GM21528 (cell line): ENCODE data around the gene RETREG1.
"Not testable (repeated sequence)": the region's sequence is repeated elsewhere in the genome, so short reads cannot be mapped to it uniquely, and the experiment has no call there.

Experiments used
- ATAC-seq: cut with Tn5 transposase; IDR thresholded peaks from one replicate; pipeline ENCODE4 v1.9.1; 2021; ENCODE audit warnings: mild to moderate bottlenecking, moderate library complexity; ENCODE audit not compliant: unreplicated experiment, low FRiP score

Gene RETREG1, protein sequence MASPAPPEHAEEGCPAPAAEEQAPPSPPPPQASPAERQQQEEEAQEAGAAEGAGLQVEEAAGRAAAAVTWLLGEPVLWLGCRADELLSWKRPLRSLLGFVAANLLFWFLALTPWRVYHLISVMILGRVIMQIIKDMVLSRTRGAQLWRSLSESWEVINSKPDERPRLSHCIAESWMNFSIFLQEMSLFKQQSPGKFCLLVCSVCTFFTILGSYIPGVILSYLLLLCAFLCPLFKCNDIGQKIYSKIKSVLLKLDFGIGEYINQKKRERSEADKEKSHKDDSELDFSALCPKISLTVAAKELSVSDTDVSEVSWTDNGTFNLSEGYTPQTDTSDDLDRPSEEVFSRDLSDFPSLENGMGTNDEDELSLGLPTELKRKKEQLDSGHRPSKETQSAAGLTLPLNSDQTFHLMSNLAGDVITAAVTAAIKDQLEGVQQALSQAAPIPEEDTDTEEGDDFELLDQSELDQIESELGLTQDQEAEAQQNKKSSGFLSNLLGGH

DNA sequence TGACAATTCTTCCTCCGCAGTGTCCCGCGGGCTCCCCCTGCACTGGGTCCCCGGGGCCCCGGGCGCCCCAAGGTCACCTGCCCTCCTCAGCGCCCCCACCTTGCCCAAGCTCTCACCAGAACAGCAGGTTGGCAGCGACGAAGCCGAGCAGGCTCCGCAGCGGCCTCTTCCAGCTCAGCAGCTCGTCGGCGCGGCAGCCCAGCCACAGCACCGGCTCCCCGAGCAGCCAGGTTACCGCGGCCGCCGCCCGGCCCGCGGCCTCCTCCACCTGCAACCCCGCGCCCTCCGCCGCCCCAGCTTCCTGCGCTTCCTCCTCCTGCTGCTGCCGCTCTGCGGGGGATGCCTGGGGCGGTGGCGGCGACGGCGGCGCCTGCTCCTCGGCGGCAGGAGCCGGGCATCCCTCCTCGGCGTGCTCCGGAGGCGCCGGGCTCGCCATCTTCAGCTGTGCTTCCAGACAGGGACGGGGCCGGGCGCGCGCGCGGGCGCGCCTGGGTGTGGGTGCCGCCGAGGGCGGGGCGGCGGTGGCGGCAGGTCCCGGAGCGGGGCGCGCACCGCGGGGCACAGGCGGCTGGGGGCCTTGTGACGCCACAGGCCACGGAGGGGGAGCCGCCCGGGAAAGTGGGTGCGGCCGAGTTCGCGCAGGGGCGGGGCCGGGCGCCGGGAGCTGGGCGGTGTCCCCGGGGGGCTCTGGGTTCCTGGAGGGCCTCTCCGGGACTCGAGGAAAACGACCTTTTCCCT, at the start of gene RETREG1:
Gene RETREG1, minus strand, starts transcription at position 462 of the 738 bp plus-strand sequence. Its CDS starts 26 bp downstream, at position 436.
- ATAC-seq, result peak; percentile 76

DNA sequence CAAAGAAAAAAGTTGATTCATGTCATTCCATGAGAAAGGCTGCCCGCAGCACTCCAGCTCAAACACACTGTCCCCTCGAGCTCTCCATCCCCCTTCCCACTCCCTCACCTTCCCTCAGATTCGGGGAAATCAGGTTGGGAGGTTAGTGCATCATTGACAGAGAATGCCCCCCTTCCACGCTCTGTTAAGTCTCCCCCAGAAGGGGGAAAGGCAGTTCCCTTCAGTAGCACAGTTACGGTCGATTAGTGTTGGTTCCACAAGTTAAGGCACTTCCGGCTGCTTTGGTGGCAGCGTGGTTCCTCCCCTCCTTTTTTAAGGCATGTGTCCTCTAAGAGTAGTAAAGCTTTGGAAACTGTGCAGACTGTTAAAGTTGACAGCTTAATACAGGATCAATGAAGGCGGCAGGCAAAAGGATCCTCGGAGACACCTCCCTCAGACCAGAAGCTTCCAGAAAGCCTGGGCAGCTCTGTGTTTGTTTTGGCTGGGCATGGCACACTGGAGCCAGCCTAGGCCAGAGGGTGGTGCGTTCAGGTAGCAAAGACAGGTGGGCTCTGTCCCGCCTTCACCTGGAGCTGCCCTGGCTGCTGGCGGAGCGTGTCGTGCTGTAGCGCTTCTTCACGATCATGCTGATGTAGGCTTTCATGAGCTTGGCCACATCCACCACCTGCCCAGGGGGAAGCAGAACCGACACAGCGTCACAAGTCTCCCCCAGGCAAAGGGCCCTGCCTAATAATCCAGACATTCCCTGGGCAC, 49.5 kb upstream of the RETREG1 start:
- no peak for ATAC-seq

DNA sequence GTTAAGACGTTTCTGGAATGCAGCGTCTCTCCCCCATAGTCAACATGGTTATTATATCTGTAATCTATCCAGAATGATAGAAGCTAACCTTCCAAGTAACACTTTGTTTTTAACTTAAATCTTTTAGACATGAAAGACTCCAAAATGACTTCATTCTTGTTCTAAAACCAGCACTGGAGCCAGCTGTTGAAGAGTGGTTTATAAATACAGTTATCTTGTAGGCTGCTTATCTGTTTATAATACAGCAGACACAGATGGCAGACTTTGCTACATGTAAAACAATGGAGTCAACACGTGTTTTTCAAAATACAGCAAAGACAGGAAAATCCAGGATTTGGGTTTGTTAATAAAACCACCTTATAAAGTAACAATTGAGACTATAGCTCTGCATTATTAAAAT, 48.8 kb upstream of the RETREG1 start:
- ATAC-seq, result no peak

DNA sequence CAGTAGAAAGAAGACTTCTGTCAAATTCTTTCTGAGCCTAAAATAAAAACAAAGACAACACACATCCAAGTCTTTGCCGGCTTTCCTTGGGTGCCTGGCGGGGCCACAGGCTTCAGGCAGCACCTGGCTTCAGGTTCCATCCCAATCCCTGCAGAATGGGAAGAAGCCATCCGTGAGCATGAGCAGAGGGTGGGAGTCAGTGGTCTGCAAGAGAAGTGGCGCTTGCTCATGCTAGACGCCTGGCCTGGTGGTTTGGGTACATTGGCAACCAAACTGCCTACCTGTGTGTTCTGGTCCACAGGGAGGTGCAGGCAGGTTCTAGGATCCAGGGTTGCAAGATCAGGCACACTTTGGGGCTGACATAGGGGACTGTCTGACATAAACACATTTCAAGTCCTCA, 47.6 kb upstream of the RETREG1 start:
- ATAC-seq, result no peak

DNA sequence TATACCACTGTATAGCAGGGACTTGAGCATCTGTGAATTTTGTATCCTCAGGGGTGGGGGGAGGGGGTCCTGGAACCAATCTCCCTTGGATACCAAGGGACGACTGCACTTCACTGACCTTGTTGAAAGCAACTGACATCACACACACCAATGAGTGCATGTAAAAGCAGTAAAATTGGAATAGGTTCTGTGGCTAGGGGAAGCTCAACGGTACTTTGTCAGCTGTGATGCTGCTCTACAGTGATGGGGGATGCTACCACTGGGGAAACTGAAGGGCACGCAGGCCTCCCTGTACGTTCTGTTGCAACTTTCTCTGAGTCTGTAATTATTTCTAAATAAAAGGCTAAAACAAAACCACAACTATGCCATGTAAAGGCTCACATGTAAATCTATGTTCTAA, 47.0 kb upstream of the RETREG1 start:
- ATAC-seq, result no peak

DNA sequence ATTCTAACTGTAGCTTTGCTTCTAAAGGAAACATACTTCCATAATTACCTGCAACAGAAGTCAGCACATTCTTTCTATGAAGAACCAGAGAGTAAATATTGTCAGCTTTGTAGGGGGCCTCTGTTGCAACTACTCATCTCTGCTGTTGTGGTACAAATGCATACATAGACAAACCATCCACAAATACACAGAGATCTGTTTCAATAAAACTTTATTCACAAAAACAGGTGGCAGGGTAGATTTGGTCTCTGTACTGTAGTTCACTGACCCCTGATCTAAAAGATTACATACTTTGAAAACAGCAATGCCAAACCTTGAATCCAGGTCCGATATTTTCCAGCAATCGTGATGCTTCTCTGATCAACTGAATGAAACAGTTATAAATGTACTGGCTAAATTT, 44.9 kb upstream of the RETREG1 start:
- no peak for ATAC-seq

DNA sequence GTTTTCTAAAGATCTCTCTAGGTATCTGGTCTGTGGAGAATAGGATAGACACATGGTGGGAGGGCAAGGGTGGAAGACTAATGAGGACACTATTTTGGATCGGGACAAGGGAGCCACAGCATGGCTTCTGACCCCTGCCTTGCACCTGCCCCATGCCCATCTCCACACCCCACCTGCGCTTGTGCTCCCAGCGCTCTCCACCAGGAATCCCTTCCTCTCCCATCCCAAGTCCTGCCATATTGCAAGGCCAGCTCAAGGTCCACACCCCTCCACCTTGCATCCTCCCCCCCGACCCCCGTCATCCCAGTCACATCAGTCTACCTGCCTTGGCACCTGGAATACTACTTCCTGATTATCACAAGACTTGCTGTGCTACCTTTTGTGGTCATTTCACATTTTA, 44.2 kb upstream of the RETREG1 start:
- no peak for ATAC-seq

DNA sequence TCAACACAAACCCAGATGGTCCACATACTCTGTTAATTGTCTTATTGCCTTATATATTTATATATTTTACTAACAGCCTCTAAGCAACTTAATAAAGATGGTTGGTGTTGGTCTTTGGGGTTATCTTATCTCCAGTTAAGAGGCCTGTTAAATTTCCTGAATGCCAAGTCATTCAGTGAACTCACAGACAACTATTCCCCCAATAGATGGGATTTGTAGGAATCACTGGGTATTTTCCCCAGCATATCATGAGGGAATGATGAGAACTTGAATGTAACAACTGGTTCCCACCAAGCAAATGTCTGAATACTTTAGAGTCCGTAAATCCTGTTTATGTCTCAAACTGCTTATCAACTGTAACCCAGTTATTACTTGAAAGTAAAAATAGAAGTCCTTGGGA, 42.7 kb upstream of the RETREG1 start:
- ATAC-seq, result no peak

DNA sequence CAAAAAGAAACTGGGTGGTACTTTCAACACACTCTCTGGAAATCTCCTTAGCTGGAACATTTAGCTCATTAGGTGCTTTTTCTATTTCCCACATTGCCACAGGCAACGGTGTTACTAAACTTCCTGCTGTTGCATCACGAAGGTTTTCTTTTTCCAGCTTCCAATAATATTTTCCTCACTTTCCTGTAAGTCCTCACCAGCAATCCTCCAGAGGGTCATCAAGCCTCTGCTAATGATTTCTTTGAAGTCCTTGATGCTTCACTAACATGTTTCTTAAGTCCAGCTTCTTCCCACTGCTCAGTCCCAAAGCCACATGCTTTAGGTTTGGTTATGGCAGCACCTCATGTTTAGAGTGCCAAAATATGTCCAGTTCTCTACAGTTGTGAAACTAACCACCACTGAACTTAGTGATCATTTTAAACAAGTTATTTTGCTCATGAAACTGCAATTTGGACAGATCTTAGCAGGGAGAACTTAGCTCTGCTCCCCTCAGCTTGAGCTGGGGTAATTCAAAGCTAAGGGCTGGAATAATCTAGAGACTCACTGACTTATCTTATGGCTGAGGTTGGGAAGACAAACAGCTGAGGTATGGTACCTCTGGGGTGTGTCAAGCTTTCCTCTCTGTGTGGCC, 39.9 kb upstream of the RETREG1 start:
- no peak for ATAC-seq

DNA sequence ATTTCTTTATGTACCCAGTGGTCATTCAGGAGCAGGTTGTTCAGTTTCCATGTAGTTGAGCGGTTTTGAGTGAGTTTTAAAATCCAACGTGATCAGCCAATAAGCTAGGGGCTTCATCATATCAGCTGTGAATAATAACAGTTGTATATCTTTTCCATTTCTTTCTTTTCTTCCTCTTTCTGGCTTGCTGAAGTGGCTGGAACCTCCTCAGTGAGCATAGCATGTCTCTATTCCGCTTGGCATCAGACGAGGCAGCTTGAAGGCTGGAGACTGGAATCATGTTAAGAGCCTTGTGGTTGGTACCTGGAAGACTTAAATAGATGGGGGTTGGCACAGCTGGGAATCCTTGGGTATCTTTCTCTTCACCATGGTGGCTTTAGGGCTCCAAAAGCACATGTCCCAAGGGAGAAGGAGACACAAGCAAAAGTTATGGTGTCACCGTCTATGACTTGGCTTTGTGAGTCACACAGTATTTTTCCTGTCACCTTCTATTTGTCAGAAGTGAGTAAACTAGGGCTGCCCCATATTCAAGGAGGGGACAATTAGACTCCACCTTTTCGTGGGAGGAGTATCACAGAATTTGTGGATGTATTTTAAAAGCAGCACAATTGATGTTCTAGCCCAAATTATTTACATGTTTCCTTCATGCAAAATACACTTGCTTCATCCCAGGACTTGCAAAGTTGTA, 38.0 kb upstream of the RETREG1 start:
- ATAC-seq, result no peak

DNA sequence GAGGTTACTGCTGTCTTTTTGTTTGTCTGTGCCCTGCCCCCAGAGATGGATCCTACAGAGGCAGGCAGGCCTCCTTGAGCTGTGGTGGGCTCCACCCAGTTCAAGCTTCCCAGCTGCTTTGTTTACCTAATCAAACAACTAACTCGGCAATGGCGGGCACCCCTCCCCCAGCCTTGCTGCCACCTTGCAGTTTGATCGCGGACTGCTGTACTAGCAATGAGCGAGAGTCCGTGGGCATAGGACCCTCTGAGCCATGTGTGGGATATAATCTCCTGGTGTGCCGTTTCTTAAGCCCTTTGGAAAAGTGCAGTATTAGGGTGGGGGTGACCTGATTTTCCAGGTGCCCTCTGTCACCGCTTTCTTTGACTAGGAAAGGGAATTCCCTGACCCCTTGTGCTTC, 31.9 kb upstream of the RETREG1 start:
- not testable (repeated sequence) for ATAC-seq

DNA sequence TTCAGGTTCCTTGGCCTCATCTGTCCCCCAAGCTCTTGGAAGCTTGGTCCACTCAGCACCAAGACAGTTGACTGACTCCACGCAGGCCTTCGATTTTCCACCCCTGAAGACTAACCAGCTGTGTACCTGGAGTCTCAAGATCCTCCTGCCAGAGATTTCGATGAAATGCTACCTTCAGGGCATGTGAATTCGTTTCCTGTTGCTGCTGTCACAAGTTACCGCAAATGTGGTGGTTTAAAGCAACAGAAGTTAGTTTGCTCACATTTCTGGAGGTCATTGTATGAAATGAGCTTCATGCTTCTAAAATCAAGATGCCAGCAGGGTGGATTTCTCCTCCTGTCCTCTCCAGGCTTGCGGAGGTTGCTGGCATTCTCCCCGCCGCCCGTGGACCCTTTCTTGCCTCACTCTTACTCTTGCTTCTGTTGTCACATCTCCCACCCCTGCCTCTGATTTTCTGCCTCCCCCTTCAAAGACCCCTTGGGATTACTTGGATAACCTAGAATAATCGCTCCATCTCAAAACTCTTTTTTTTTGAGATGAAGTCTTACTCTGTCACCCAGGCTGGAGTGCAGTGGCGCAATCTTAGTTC, 27.6 kb upstream of the RETREG1 start:
- no peak for ATAC-seq

DNA sequence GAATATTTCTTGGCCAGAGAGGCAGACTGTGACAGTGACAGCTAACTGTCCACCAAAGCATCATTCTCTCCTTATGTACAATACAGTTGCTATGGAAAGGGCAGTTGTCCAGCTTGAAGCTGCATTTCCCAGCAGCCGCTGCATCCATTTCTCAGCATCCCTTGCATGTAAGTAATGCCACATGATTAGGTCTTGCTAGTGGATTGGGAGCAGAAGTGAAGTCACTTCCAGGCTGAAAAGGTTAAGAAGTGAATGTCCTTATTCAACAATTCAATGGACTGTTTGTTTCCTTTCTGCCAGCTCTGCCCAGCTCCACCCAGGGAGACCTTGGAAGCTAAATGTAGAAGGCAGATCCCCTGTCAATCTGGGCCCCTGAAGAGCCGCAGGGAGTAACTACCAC, 26.1 kb upstream of the RETREG1 start:
- no peak for ATAC-seq

DNA sequence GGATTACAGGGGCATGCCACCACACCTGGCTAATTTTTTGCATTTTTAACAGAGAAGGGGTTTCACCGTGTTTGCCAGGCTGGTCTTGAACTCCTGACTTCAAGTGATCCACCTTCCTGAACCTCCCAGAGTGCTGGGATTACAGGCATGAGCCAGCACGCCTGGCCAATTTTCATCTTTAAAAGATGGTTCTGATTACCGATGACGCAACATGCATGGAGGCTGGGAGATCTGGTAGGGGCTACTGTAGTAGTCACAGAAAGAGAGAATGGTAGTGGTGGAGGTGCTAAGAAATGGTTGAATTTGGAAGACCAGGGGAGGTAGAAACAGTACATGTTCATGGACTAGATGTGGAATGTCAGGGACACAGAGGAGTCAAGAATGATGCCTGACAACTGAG, 22.4 kb upstream of the RETREG1 start:
- no peak for ATAC-seq

DNA sequence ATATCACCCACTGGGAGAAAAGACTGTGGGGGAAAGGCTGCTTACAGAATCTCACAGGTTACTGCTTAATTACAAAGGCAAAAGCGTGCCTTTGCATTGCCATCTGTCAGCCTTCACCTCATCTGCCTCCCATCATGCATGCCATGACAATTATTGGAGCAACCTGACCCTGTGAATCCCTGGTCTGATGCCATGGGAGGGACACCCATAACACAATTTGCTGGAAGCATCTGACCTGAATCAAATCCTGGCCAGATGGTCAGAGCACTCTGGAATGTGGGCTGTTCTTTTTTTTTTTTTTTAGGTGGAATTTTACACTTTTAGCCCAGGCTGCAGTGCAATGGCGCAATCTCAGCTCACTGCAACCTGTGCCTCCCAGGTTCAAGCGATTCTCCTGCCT, 11.6 kb upstream of the RETREG1 start:
- ATAC-seq, result no peak

DNA sequence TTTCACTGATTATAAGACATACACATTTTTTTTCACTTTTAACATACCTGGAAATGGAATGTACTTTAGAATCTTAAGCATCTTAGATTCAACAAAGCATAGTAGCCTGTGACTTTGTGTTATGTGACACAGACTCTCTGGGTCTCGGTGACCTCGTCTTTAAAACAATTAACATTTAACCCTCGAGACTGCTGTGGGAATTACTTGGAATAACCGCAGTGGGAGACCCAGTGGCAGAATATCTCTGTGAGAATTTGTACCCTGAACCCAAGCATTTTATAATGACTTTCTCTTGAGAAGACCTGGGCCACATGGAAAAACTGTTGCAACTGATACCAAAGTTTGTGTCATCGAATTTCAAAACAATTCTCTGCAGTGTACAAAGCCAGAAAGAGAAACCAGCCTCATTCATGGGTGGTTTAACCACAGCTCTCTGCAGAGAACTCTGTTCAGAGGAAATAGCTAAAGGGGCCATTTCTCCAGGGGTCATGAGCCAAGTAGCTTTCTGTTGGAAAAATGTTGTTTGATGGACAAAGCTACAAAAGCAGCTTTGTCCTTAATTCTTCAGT, 10.0 kb upstream of the RETREG1 start:
- ATAC-seq, result peak; percentile 75

DNA sequence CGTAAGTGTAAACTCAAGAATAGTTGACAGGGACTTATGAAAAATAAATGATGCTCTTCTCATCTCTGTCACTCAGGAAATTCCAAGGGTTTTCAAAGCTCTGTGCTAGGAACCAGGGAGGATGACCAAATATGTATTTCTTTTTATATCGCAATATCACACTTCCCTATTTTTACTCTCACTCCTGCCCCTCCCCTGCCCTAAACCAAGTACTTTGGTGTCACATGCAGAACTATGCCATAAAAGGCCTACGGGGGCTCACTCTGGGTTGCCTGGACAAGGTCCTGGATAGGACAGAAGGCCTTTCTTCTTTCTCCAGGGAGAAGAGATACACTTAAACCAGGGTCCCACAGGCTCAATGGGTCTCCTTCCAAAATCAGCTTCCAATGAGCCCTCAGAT, 8.3 kb upstream of the RETREG1 start:
- no peak for ATAC-seq

DNA sequence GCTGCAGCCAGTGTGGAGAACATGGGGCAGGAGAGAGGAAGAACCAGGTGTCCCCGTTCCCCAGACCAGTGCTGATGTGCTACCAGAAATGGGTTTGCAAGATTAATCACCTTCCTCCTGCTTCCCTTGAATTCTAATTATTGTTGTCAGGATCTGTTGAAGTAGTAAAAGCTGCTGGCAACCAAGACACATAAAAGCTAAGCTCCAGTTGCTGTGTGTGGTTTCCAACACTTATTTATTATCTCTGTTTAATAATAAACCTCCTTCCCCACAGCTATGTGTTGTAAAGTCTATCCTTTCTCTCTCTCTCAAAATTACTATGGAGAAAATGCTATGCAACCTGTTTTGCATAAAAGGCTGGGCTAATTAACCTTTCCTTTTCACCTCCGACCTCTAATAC, 2.3 kb upstream of the RETREG1 start:
- ATAC-seq, result no peak

DNA sequence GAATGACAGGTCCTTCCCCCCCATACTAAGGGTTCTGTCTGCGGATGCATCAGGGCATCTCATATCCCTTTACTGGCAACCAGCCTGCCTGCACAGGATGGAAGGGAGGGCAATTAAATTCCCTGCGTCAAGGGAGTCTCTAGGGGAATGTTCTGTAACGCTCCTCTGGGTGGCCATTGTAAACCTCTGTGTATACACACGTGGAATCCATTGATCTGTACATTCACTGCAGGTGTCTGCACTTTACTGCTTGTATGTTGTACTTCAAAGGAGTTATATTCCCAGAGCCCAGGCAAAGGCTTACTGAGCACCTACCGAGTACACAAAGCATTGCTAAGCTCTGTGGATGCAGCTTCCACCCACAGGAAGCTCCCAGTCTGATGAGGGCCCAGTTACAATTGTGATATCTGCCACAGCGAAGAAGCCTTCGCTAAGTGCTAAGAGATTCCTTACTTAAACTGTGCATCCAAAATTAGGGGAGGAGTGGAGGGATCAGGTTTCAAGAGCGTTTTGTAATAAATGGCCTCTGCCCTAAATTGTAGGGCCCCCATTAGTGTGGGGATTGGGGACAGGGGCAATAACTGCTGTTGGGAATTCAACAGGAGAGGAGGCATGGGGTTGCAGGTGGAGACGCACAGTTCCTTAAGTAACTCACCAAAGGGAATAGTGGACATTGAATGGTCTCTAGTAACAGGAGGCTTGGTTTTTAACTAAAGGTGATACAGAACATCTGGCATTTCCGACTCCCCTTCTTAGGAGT, 1.5 kb upstream of the RETREG1 start:
- ATAC-seq, result no peak
